HG03442 (cell line): Measurements from ENCODE around the gene FGF16.
"Not testable (repeated sequence)": the region's sequence is repeated elsewhere in the genome, so short reads cannot be mapped to it uniquely, and the experiment has no call there.

Experiments used
- ATAC-seq: cut with Tn5 transposase; IDR thresholded peaks from one replicate; pipeline ENCODE4 v1.9.1; 2021; ENCODE audit warnings: mild to moderate bottlenecking, moderate library complexity; ENCODE audit not compliant: unreplicated experiment

Gene FGF16

GRCh38 chrX:77446908-77447652 lies at the start of gene FGF16:
FGF16 (plus strand) TSS chrX:77447389; CDS start chrX:77447675, 286 bp downstream.
- ATAC-seq, result no peak

DNA sequence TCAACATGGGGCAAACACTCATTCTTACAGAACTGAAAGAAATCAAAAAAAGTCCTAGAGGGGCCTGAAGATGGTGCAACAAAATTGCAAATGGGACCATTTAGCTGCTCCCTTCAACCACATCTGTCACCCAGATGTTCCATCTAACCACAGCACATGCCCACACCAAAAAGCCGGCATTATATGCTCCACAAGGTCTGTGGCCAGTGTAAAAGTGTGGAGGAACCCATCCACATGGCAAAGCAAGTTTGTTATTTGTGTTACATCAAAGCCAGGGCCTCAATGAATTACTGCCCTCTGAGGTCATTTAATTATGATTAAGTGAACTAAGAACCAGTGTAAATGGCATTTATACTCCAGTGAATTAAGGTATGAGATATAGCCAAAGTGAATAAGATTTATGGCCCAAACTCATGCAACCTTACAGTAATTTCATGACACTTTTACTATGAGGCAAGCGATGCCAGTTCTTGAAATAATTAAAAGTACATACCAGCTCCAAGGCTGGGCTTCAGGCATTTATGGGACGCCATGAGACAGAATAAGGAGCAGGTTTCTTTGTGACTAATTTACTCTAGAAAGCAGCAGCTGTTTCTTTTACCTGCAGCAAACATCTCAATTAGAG lies 48.7 kb upstream of the FGF16 start:
- ATAC-seq, result no peak

- no peak for ATAC-seq
Measured at GRCh38 chrX:77404419-77404818, 42.8 kb upstream of the FGF16 start.

- not testable (repeated sequence) for ATAC-seq
Measured at GRCh38 chrX:77407821-77408220, 39.4 kb upstream of the FGF16 start.

DNA sequence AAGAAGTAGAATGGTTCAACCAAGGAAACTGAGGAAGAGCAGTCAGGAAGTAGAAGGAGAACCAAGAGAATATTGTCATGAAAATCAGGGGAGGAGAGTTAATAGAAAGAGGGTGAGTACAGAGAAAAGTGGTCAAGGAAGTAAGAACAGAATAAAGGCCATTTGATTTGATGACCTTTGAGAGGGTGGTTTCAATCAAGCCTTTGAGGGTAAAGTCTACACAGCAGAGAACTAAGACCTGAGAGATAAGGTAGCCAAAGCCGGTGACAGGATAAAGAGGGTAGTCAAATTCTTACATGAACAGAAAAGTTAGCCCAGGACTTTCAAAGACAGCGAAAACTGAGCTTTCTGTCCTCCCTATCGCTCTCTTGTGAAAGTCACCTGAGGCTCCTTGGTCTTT lies 34.6 kb upstream of the FGF16 start:
- ATAC-seq, result no peak

DNA sequence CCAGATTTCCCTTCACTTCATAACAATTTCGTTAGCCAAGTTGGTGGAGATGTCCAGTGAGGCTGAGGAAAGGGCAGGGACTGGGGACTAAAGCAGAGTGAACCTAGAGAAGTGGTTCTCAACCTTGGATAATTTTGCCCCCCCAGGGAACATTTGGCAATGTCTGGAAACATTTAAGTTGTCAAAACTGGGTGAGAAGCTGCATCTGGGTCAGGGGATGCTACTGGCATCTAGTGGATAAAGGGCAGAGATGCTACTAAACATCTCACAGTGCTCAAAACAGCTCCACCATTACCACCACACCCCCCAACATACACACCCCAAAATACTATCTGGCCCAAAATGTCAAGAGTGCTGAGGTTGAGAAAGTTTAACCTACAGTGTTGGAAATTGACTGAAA lies 32.0 kb upstream of the FGF16 start:
- no peak for ATAC-seq

DNA sequence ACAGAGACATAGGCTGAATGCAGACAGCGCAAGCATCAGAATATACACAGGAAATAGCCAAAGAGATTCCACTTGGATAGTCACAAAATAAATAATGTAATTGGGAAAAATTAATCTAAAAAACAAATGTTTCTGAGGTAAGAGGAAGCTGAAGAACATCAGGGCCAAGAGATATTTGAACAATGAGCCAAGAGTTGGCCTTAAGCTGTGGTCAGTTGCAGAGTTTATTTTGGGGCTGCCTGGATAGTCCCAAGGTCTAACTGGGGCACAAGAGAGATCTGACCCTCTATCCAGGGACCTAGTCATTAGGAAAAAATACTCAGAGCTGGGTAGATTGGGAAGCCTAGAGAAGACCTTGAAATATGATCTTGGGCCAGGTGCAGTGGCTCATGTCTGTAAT lies 31.3 kb upstream of the FGF16 start:
- ATAC-seq, result no peak

- no peak for ATAC-seq
Measured at GRCh38 chrX:77422891-77423648, 24.1 kb upstream of the FGF16 start.

- no peak for ATAC-seq
Measured at GRCh38 chrX:77426811-77427210, 20.4 kb upstream of the FGF16 start.

DNA sequence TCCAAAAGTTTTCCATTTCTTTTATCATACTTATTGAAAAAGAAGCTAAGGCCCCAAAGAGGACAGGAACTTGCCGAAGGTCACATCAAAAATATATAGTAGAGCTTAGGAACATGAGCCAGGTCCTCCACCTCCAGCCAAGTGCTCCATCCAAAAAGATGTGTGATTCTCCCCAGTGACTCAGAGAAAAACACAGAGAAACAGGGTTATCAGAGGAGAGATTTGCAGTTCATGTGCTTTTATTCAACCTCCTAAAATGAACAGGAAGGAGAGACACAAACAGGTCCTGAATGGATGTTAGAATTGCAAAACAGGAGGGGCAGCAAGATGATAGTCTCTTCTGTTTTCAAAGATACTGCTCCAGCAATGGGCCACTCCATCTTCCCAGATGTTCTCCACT lies 19.6 kb upstream of the FGF16 start:
- no peak for ATAC-seq

DNA sequence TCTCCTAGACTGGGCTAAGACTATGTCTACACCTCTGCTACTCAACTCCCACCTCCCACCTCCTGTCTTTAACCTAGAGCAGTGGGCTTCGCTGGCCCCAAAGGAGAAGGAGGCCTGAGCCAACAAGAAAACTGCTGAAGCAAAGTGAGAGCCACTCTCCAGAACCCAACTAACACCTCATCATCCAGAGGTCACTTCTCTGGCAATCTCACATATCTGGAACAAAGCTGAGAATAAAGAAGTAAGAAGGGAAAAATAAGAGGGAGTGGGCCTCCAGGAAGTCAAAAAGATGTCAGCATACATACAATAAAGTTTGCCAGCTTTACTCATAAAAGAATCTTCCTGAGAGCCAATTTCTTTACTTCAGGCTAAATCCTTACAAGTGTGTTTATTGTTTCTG lies 18.6 kb upstream of the FGF16 start:
- no peak for ATAC-seq

GRCh38 chrX:77431227-77431626 lies 16.0 kb upstream of the FGF16 start:
- no peak for ATAC-seq

DNA sequence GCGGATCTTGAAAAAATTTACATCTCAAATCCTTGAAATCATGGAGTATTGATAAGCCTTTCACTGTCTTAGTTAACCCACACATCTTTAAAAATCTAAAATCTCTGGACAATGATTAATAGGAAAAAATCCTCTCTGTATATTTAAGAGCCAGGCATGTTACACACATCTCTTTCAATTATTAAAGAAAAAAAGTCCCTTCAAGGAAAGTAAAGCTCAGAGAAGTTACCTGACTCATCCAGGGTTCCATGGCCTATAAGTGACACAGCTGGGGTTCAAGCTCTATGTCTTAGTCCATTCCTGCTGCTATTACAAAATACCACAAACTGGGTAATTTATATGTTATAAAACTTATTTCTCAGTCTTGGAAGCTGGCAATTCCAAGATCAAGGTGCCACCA lies 14.2 kb upstream of the FGF16 start:
- ATAC-seq, result no peak

- ATAC-seq, result no peak
Measured at GRCh38 chrX:77434962-77435361, 12.2 kb upstream of the FGF16 start.

DNA sequence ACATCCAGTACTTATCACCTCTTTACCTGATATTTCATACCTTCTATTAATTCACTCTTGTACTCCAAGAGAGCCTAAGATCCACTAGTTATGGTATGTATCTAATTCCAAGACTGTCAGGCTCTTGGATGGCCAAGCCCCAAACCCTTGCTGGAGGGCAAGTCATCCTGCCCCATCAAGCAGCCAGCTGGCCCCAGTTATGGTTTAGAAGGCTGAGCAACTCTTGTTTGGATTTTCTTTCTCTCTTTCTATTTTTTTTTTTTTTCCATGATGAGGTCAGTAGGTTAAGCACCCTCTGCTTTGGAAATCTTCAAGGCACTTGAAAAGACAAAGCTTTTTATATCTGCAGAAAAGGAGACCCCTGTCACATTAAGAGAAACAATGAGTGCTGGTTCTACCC lies 10.9 kb upstream of the FGF16 start:
- ATAC-seq, result no peak

- no peak for ATAC-seq
Measured at GRCh38 chrX:77436682-77437081, 10.5 kb upstream of the FGF16 start.

DNA sequence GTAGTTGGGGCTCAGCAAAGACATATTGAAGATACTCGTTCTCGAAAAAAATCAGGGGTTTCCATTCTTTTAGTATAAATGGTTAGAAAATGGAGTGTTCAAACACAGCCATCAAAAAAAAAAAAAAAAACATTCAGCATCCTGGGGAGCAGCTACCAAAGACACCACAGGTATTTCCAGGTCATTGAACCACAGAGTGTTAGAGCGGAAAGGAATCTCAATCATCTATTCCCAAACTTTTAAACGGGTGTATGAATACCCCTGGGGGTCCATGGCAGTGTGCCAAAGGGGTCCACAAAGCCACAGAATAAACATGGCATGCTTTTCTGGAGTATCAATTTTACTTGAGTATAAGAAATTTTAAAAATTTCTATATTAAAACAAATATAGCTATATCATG lies 6.9 kb upstream of the FGF16 start:
- ATAC-seq, result no peak

DNA sequence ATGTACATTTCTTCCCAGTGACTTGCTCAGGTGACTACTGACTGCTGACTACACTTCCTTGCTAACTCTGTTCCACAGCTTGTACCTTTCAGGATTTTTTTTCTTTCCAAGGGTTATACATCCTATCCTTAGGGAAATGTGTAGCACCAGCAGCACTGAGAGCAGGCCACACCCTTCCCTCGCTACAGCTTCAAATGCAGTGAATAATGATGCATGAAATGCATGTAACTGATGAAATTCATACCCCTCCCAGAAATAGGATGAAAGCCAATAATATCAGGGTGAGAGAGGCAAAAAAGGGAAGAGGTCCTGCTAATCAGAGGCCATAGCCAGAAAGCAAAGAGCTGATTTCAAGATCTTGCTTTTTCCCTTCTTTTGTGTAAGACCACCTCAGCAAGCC lies 6.2 kb upstream of the FGF16 start:
- no peak for ATAC-seq

- ATAC-seq, result no peak
Measured at GRCh38 chrX:77441479-77441878, 5.7 kb upstream of the FGF16 start.

GRCh38 chrX:77442728-77443127 lies 4.5 kb upstream of the FGF16 start:
- no peak for ATAC-seq

DNA sequence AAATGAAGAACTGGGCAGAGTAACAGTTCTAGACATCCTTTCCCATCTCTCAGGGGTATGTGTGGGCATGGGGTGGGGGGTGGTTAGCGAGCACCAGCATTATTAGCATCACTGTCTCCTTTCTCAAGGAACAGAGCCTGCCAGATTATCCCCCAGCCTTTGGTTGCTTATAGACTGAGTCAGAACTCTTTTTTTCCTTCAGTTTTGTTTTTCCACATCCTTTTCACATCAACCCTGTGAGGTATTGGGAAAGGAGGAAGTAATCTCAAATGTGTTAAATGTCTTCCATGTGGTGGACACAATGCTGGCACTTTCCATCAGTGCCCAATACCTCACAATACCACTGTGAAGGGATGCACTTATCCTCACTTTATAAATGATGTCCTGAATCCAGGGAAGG lies 3.1 kb upstream of the FGF16 start:
- ATAC-seq, result no peak

- no peak for ATAC-seq
Measured at GRCh38 chrX:77444545-77444944, 2.6 kb upstream of the FGF16 start.
